Eye (tissue), 1 donor: ENCODE measurements around the gene MRPL51.
"Not testable (repeated sequence)": the region's sequence is repeated elsewhere in the genome, so short reads cannot be mapped to it uniquely, and the experiment has no call there.

Experiments used
- DNase-seq: peaks from one replicate; pipeline ENCODE4 v3.0.0-alpha.2; 2015

Gene MRPL51

GRCh38 chr12:6532051-6532926 lies 39.2 kb upstream of the MRPL51 start:
- peak; percentile 98 for DNase-seq

GRCh38 chr12:6530576-6531260 lies 37.7 kb upstream of the MRPL51 start:
- DNase-seq = no peak

- DNase-seq = peak; percentile 46
Measured at GRCh38 chr12:6529291-6529737, 36.3 kb upstream of the MRPL51 start.

- DNase-seq = no peak
Measured at GRCh38 chr12:6528539-6529235, 35.6 kb upstream of the MRPL51 start.

- no peak for DNase-seq
Measured at GRCh38 chr12:6527711-6528110, 34.6 kb upstream of the MRPL51 start.

GRCh38 chr12:6526766-6527525 lies 33.9 kb upstream of the MRPL51 start:
- peak; percentile 24 for DNase-seq

GRCh38 chr12:6526201-6526600 lies 33.1 kb upstream of the MRPL51 start:
- no peak for DNase-seq

GRCh38 chr12:6524648-6525047 lies 31.6 kb upstream of the MRPL51 start:
- no peak for DNase-seq

- no peak for DNase-seq
Measured at GRCh38 chr12:6523708-6524107, 30.6 kb upstream of the MRPL51 start.

GRCh38 chr12:6522193-6522592 lies 29.1 kb upstream of the MRPL51 start:
- no peak for DNase-seq

- DNase-seq = no peak
Measured at GRCh38 chr12:6520186-6520585, 27.1 kb upstream of the MRPL51 start.

- DNase-seq = no peak
Measured at GRCh38 chr12:6508087-6508486, 15.0 kb upstream of the MRPL51 start.

- no peak for DNase-seq
Measured at GRCh38 chr12:6507102-6507998, 14.3 kb upstream of the MRPL51 start.

- DNase-seq = no peak
Measured at GRCh38 chr12:6500466-6500865, 7.4 kb upstream of the MRPL51 start.

GRCh38 chr12:6497291-6497690 lies 4.2 kb upstream of the MRPL51 start:
- not testable (repeated sequence) for DNase-seq

GRCh38 chr12:6494968-6495367 lies 1.9 kb upstream of the MRPL51 start:
- DNase-seq = no peak

- DNase-seq = peak; percentile 38
Measured at GRCh38 chr12:6494258-6494743, 1.2 kb upstream of the MRPL51 start.

- peak; percentile 97 for DNase-seq
Measured at GRCh38 chr12:6493497-6494257, 615 bp upstream of the MRPL51 start, which contains the start of gene NCAPD2. Gene NCAPD2, plus strand, starts transcription at chr12:6494102. Its CDS starts 997 bp downstream, at chr12:6495099.

GRCh38 chr12:6490673-6491072 lies 2.4 kb downstream of the MRPL51 start:
- DNase-seq = not testable (repeated sequence)

- DNase-seq = no peak
Measured at GRCh38 chr12:6489449-6489848, 3.6 kb downstream of the MRPL51 start.

GRCh38 chr12:6488240-6488639 lies 4.8 kb downstream of the MRPL51 start:
- no peak for DNase-seq
